Choroid plexus epithelial cell (primary cell): ENCODE measurements around the gene COL9A3.

Experiments used
- DNase-seq: peaks from one replicate; pipeline ENCODE4 v3.0.0-alpha.2; 2010; ENCODE audit warnings: low read depth
- H3K4me3 ChIP-seq: 2 replicates; pipeline ENCODE4 v1.5.1; 2011; ENCODE audit warnings: low read depth, mild to moderate bottlenecking, control low read depth, low read length, moderate library complexity
- TF ChIP-seq, protein P1 (sequence below): conservative IDR thresholded peaks from 2 replicates; pipeline ENCODE4 v1.5.1; 2011; ENCODE audit warnings: low read depth, mild to moderate bottlenecking, control low read depth, inconsistent platforms, low read length, moderate library complexity

Gene COL9A3

DNA sequence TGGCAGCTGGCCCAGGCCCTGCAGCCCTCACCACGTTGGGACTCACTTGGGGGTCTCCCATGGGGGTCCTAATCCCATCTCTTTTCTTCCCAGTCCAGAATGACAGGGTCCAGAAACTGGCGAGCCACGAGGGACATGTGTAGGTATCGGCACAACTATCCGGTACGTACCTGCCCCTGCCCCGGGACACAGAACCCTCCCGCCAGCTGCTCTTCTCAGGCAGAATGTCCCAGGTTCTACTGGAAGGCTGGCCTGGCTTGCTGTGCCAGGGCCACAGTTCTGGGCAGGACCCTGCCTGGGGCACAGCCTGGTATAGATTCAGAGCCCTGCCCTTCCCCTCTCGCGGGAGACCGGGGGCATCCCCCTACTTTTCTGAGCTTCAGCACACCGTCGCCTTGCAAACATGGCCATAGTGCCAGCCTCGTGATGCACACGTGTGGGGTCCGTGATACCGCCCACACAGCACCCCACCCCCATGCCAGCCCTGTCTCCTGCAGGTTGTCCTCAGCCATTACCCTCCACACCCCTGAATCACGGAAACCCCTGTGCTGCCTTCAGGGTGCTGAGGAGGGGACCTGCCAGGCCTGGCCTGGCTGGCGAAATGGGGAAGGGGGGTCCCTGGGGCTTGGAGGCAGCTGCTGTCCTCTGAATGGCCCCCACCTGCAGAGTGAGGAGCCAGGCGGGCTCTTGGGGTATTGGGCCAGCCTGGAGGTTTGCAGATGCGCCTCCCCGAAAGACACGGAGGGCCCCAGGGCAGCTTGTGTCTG lies 9.2 kb upstream of the COL9A3 start:
- no peak for DNase-seq
- H3K4me3 ChIP-seq, result no peak overlapping the region
- TF ChIP-seq, protein P1, sequence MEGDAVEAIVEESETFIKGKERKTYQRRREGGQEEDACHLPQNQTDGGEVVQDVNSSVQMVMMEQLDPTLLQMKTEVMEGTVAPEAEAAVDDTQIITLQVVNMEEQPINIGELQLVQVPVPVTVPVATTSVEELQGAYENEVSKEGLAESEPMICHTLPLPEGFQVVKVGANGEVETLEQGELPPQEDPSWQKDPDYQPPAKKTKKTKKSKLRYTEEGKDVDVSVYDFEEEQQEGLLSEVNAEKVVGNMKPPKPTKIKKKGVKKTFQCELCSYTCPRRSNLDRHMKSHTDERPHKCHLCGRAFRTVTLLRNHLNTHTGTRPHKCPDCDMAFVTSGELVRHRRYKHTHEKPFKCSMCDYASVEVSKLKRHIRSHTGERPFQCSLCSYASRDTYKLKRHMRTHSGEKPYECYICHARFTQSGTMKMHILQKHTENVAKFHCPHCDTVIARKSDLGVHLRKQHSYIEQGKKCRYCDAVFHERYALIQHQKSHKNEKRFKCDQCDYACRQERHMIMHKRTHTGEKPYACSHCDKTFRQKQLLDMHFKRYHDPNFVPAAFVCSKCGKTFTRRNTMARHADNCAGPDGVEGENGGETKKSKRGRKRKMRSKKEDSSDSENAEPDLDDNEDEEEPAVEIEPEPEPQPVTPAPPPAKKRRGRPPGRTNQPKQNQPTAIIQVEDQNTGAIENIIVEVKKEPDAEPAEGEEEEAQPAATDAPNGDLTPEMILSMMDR, result no peak

DNA sequence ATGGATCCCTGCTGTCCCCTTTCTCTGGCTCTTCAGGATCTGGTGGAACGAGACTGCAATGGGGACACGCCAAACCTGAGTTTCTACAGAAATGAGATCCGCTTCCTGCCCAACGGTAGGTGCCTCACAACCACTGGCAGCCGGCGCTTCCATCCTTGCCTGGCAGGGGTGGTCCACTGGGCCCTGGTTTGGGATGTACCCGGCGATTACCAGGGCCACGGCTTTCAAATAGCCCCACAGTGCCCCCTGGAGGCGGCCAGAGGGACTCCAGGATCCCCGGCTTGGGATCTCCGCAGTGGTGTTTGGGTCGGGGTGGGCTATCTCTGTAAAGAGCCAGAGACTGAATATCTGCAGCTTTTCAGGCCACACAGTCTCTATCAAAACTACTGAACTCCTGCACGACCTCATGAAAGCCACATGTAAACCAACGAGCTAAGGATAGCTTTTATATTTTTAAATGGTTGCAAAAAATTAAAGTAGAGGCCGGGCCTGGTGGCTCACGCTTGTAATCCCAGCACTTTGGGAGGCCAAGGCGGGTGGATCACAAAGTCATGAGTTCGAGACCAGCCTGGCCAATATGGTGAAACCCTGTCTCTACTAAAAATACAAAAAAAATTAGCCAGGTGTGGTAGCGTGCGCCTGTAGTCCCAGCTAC lies 8.5 kb upstream of the COL9A3 start:
- TF ChIP-seq, protein P1, result peak; percentile 92
- peak; percentile 54 for DNase-seq
- no peak overlapping the region for H3K4me3 ChIP-seq

DNA sequence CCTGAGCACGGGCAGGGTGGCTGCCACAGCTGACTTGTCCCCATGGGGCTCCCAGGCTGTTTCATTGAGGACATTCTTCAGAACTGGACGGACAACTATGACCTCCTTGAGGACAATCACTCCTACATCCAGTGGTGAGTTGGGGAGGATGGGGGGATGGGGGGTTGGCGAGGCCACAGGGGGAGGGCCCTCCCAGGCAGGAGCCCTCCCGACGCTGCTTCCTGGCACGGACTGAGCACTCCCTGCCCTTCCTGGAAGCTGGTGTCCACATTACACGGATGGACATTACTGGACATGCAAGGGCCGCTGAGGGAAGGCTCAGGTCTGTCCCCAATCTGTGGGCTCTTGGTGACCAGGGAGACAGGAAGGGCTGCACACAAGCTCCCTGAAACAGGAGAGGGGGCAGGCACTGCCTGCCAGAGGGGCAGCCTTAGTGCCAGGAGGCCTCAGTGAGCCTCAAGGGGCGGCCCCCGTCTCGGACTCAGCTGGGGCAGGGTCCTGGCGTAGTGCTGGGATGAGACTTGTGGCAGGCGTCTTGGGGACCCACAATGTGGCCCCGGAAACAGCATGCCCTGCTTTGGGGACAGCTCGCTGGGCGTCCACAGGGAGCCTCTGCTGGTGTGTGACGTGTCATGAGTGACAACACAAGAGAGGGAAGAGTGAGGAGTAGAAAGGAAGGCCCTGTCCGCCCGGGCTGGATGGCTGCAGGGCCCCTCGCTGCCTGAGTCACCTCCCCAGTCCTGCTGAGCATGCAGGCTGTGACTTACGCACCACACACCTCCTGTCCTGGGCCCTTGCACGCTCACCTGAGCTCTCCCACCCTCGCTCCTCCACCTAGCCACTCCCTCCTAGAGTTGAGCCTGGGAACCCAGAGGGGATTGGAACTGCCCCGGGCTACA lies 7.1 kb upstream of the COL9A3 start:
- H3K4me3 ChIP-seq, result no peak overlapping the region
- TF ChIP-seq, protein P1, result no peak
- DNase-seq, result no peak

DNA sequence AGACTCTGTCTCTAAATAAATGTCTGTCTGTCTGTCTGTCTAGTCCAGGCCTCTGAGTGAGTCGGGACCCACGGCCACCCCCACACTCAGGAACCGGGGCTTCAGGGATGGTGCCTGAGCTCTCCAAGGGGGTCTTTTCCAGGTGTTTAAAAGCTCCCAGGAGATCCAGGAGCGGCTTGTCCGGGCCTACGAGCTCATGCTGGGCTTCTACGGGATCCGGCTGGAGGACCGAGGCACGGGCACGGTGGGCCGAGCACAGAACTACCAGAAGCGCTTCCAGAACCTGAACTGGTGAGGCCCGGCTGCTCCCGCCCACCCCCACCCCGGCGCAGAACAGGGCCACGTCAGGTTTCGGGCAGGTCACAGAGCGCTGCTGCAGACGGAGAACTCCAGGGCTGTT lies 5.5 kb upstream of the COL9A3 start:
- TF ChIP-seq, protein P1, result no peak
- no peak for DNase-seq

DNA sequence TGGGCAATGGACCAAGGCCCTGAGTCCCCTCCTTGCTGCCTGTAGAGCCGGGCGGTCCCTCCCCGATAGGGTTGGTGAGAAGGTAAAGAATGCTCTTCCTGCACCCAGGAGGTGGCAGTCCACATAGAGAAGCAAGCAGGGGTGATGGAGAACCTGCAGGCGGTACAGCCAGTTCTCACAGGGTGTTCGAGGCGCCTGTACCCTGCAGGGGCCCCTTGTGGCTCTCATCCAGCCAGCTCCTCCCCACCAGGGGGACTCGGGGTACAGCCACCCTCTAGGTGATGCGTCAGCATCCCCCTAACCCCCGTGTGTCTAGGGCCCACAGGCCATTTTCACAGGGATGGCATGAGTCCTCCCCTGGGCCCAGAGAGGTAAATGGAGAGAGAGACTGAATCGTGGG lies 5.1 kb upstream of the COL9A3 start:
- H3K4me3 ChIP-seq, result no peak overlapping the region
- TF ChIP-seq, protein P1, result no peak
- DNase-seq, result no peak

More for the DNA sequence above, 5.5 kb upstream of the COL9A3 start:
- H3K4me3 ChIP-seq, result no peak overlapping the region

DNA sequence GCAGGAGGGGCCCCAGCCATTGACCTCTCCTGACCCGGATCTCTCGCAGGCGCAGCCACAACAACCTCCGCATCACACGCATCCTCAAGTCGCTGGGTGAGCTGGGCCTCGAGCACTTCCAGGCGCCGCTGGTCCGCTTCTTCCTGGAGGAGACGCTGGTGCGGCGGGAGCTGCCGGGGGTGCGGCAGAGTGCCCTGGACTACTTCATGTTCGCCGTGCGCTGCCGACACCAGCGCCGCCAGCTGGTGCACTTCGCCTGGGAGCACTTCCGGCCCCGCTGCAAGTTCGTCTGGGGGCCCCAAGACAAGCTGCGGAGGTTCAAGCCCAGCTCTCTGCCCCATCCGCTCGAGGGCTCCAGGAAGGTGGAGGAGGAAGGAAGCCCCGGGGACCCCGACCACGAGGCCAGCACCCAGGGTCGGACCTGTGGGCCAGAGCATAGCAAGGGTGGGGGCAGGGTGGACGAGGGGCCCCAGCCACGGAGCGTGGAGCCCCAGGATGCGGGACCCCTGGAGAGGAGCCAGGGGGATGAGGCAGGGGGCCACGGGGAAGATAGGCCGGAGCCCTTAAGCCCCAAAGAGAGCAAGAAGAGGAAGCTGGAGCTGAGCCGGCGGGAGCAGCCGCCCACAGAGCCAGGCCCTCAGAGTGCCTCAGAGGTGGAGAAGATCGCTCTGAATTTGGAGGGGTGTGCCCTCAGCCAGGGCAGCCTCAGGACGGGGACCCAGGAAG lies 4.5 kb upstream of the COL9A3 start:
- H3K4me3 ChIP-seq, result no peak overlapping the region
- DNase-seq, result no peak
- TF ChIP-seq, protein P1, result no peak
